Parathyroid adenoma (tissue), 2 donors: ENCODE results near the gene GRHL1.

Experiments used
- H2AFZ ChIP-seq: fragments of 300-600 bp; sonication (generic); one replicate; pipeline ENCODE4 v1.7.0; 2017; ENCODE audit warnings: antibody characterized with exemption, mild to moderate bottlenecking
- H3K27ac ChIP-seq: fragments of 300-600 bp; sonication (generic); one replicate; pipeline ENCODE4 v1.7.0; 2017
- H3K27me3 ChIP-seq: fragments of 300-600 bp; sonication (generic); one replicate; pipeline ENCODE4 v1.7.0; 2017; ENCODE audit warnings: low read length; ENCODE audit not compliant: control insufficient read depth, insufficient read depth
- H3K36me3 ChIP-seq: fragments of 300-600 bp; sonication (generic); one replicate; pipeline ENCODE4 v1.7.0; 2017; ENCODE audit warnings: low read length; ENCODE audit not compliant: control insufficient read depth, insufficient read depth
- H3K4me1 ChIP-seq: fragments of 300-600 bp; sonication (generic); one replicate; pipeline ENCODE4 v1.7.0; 2017; ENCODE audit warnings: control low read depth
- H3K4me2 ChIP-seq: fragments of 300-600 bp; sonication (generic); one replicate; pipeline ENCODE4 v1.7.0; 2017; ENCODE audit warnings: low read length
- H3K4me3 ChIP-seq: fragments of 300-600 bp; sonication (generic); one replicate; pipeline ENCODE4 v1.7.0; 2017; ENCODE audit warnings: low read depth, low read length
- H3K79me2 ChIP-seq: fragments of 300-600 bp; sonication (generic); one replicate; pipeline ENCODE4 v1.7.0; 2017; ENCODE audit warnings: control low read depth
- H3K9ac ChIP-seq: fragments of 300-600 bp; sonication (generic); one replicate; pipeline ENCODE4 v1.7.0; 2017; ENCODE audit warnings: mild to moderate bottlenecking
- H3K9me3 ChIP-seq: fragments of 300-600 bp; sonication (generic); one replicate; pipeline ENCODE4 v1.7.0; 2017; ENCODE audit warnings: low read length; ENCODE audit not compliant: control insufficient read depth
- CTCF ChIP-seq: fragments of 300-600 bp; sonication (generic); IDR thresholded peaks from one replicate; pipeline ENCODE4 v1.7.0; 2017; ENCODE audit warnings: antibody characterized with exemption, mild to moderate bottlenecking
- donor health status: primary hyperparathyroidism.

Gene GRHL1

DNA sequence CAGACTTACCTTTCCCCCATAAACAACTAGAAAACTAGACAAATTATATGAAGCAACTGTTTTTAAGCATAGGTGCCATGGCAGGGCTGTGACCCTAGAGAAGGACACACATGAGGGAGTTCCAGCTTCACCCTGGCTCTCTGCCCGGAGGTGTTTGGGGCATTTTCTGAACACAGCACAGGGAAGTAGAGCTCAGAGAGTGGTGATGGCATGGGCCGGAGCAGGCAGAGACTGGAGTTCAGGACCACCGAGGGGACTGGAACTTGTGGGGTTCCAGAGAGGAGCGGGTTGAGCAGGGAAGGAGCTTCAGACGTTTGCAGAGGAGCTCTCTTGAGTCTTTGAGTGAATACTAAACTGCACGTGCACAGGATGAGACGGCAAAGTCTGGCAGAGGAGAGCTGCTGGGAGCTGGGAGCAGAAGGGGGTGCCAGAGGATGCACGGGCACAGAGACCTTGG lies 65.3 kb downstream of the GRHL1 start:
- Histone ChIP-seq H3K4me1 (peaks cover 3% of the 10 kb centered on the region), H3K9ac (no peak overlapping the region)

DNA sequence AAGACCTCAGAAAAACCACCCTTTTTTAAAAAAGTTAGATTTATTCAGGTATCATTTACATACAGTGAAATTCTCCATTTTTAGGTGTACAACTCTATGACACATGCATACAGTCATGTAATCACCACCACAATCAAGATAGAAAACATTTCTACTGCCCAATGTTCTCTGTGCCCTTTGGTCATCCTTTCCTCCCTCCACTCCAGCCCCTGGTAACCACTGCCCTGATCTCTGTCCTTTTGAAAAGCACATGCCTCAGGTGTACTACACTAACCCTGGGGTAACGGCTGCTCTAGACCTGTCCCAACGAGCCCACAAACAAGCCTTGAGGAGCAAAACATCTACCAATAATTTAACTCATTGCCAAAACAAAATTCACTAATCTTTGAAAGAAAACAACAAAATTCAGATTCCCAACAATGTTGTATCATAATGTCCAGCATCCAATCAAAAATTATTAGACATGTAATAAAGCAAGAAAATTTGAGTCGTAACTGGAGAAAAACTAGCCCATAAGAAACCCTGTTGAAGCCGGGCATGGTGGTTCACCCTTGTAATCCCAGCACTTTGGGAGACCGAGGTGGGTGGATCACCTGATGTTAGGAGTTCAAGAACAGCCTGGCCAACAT lies 65.9 kb downstream of the GRHL1 start:
- Histone ChIP-seq H3K4me2 (no peak overlapping the region), H3K27ac (no peak overlapping the region), H3K9me3 (no peaks in the 10 kb centered on the region), H3K79me2 (no peaks in the 10 kb centered on the region), H3K9ac (no peak overlapping the region), H3K4me3 (no peak overlapping the region), H3K27me3 (no peaks in the 10 kb centered on the region), H2AFZ (no peak overlapping the region), H3K4me1 (peaks cover 9% of the 10 kb centered on the region), H3K36me3 (no peaks in the 10 kb centered on the region)
- no peak for TF ChIP-seq CTCF

More for the DNA sequence above, 65.3 kb downstream of the GRHL1 start:
- no peak overlapping the region for H3K27ac ChIP-seq
- H3K79me2 ChIP-seq: no peaks in the 10 kb centered on the region
- H3K27me3 ChIP-seq: no peaks in the 10 kb centered on the region
- H2AFZ ChIP-seq: no peak overlapping the region
- H3K9me3 ChIP-seq: no peaks in the 10 kb centered on the region
- H3K4me3 ChIP-seq: no peak overlapping the region
- no peaks in the 10 kb centered on the region for H3K36me3 ChIP-seq
- TF ChIP-seq CTCF: no peak
- H3K4me2 ChIP-seq: no peak overlapping the region

GRCh38 chr2:10019174-10019573 lies 67.7 kb downstream of the GRHL1 start:
- Histone ChIP-seq H3K4me1 (peaks cover 21% of the 10 kb centered on the region), H3K4me2 (no peak overlapping the region), H3K27me3 (no peaks in the 10 kb centered on the region), H3K9ac (no peak overlapping the region), H3K4me3 (no peak overlapping the region), H3K9me3 (no peaks in the 10 kb centered on the region), H3K79me2 (no peaks in the 10 kb centered on the region), H3K27ac (no peak overlapping the region), H3K36me3 (no peaks in the 10 kb centered on the region), H2AFZ (no peak overlapping the region)
- TF ChIP-seq CTCF: no peak

DNA sequence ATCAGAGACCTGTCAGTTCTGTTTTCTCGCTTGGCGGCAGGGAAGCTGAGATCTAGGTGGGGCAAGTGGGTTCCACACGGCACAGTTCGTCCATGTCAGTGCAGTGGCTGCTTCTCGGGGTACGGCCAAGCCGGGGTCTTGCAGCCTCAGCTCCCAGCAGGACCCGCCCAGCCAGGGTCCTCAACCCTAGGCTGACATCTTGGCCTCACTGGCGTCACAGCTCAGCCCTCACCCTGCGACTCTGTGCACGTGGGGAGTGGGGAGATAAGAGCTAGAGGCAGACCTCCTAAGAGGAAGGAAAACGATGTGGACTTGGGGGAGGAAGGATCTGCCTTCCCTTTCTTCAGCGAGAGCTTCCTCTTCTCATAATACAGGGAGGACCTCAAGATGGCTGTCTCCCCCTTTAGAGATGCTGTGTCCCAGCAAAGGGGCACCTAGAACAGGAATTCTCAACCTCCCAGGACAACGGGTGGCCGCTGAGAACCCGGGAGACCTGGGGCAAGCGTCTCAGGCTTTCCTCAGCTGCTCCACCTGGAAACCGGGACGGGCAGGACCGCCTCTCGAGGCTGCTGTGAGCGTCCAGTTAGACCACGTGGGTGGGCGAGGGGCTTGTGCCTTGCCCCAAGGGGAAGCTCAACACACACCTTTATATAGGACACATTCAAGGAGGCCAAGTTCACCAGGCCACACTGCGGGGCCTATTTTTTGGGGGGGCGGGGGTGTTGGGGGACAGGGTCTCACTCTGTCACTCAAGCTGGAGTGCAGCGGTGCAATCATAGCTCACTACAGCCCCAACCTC lies 68.3 kb downstream of the GRHL1 start:
- H3K27ac ChIP-seq: no peak overlapping the region
- H3K9me3 ChIP-seq: no peaks in the 10 kb centered on the region
- H3K27me3 ChIP-seq: no peaks in the 10 kb centered on the region
- peaks cover 21% of the 10 kb centered on the region for H3K4me1 ChIP-seq
- H3K4me2 ChIP-seq: no peak overlapping the region
- no peaks in the 10 kb centered on the region for H3K36me3 ChIP-seq
- H3K9ac ChIP-seq: no peak overlapping the region
- no peak for TF ChIP-seq CTCF
- H3K79me2 ChIP-seq: no peaks in the 10 kb centered on the region
- H3K4me3 ChIP-seq: no peak overlapping the region
- H2AFZ ChIP-seq: no peak overlapping the region
